UCSD-AML1 (cell line): ENCODE data around the gene CCDC28B.

Source experiments
- DNase-seq: peaks from one replicate; lab custom pipeline; 2025; ENCODE audit not compliant: unreplicated experiment; lab: John Stamatoyannopoulos, UW

The CCDC28B gene

DNA sequence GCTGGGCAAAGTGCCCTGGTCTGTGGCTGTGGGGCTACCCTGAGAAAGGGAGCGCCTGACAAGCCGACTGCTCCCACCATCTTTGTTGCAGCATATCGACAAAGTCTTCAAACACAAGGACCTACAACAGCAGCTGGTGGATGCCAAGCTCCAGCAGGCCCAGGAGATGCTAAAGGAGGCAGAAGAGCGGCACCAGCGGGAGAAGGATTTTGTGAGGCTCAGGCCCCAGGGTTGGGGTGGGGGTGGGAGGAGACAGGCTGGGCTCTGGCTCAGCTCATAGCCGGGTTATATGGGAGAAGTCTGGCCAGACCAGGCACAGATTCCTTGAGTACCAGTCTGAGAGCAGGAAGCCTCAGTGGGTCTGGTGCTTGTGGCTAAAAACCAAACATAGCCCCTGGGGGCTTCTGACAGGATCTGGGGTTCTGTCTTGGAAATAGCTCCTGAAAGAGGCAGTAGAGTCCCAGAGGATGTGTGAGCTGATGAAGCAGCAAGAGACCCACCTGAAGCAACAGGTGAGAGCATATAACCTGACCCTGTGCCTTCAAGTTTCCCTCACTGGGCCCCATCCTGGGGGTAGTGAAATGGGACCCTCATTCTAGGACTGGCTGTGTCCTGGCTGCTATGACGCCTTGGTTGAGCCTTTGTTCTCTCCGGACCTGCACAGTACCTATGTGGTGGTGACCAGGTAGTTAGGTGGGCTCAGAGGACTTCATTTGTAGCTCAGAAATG, 8.0 kb upstream of the CCDC28B start:
- DNase-seq = no peak

GRCh38 chr1:32194984-32195383, 5.4 kb upstream of the CCDC28B start:
- no peak for DNase-seq

DNA sequence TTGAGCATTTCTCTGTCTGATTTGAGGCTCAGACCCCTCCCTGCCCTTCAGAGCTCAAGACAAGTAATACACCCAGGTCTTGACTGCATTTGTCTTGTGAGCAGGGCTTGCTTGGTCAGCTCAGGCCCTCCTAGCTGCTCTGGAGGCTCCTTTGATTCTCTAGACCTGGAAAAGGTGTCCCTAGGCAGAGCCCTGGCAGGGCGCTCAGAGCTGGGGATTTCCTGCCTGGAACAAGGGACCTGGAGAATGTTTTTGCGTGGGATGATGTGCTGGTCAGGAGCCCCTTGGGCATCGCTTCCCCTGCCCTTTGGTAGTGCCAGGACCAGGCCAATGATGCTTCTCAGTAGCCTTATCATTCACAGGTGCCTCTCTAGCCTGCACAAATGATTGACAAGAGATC, 4.9 kb upstream of the CCDC28B start:
- DNase-seq = no peak

- no peak for DNase-seq
These were observed 4.2 kb upstream of the CCDC28B start for GRCh38 chr1:32195972-32196823.

DNA sequence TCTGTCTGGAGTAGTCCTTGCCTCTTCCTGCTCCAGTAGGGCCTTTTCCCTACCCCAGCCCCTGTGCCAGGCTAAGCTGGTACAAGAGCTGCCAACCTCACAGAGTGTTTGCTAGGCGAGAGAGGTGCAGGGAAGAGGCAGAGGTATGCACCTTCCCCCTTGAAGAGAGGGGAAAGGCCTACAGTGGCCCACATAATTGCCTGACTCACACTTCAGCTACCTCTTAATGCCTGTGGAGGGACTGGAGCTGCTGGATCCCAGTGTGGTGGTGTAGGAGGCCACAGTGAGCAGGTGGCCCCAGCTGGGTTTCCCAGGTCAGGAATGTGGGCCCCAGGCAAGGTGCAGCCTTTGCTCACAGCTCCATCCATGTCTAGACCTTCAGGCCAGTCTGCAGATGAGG, 3.3 kb upstream of the CCDC28B start:
- no peak for DNase-seq

DNA sequence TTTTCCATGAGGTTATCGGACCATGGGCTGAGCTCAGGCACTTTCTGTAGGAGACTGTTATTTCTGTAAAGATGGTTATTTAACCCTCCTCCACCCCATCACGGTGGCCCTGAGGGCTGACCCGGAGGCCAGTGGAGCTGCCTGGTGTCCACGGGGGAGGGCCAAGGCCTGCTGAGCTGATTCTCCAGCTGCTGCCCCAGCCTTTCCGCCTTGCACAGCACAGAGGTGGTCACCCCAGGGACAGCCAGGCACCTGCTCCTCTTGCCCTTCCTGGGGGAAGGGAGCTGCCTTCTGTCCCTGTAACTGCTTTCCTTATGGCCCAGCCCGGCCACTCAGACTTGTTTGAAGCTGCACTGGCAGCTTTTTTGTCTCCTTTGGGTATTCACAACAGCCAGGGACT, 2.6 kb upstream of the CCDC28B start:
- DNase-seq = no peak

DNA sequence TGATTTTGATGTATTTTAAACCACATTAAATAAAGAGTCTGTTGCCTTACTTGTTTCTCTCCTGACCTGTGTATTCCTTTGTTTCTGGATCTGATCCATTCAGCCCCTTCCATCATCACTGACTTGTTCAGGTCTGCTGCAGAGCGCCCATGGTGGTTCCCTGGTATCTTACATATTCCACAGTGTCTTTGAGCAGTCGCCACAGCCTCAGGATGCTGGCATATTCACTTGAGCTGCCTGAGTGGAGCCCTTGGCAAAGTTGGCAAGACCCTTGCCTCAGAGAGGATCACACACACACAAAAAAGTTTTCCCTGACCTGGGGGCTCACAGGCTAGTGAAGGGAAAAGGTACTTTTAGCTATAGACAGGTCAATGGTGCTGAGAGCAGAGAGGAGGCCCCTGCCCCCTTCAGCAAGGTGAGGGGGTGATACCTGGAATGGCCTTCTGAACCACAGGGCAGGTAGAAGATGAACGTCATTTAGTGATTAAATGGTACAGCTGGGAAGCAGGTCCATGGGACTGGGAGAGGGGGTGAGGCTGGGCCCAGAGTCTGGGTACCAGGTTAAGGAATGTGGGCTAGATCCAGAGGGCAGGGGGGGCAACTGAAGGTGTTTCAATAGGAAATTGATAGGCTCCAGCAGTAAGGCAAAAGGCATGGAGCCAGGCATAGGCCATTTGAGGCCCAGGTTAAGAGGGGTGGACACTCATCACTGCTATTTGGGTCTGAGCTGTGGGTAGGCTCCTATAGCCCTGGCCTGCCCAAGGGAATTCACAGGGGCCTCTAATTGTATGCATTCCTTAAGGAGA, 2.0 kb upstream of the CCDC28B start:
- DNase-seq = no peak

- DNase-seq = no peak
These were observed 1.2 kb upstream of the CCDC28B start for GRCh38 chr1:32199043-32199716.

GRCh38 chr1:32199717-32200072, 700 bp upstream of the CCDC28B start:
- no peak for DNase-seq

- DNase-seq = peak; percentile 76
These were observed 838 bp downstream of the CCDC28B start for GRCh38 chr1:32201011-32201855.

DNA sequence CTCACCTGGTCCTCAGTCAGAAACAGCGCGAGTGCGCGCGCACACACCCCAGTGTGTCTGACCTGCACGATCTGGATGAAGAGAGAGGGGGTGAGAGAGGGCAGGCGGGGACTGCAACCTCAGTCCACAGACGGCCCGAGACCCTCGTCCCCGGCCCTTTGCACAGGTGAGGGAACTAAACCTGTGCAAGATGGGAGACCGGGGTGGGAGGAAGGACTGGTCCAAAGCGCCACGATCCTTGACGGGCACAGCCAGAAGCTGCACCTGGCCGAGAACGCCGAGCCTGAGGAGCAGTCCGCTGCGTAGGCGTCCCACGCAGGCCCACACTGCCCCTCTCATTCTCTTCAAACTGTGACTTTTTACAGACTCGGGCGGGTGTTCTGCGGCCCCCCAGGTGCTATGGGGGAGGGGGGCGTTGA, 4.6 kb downstream of the CCDC28B start:
- DNase-seq = no peak

DNA sequence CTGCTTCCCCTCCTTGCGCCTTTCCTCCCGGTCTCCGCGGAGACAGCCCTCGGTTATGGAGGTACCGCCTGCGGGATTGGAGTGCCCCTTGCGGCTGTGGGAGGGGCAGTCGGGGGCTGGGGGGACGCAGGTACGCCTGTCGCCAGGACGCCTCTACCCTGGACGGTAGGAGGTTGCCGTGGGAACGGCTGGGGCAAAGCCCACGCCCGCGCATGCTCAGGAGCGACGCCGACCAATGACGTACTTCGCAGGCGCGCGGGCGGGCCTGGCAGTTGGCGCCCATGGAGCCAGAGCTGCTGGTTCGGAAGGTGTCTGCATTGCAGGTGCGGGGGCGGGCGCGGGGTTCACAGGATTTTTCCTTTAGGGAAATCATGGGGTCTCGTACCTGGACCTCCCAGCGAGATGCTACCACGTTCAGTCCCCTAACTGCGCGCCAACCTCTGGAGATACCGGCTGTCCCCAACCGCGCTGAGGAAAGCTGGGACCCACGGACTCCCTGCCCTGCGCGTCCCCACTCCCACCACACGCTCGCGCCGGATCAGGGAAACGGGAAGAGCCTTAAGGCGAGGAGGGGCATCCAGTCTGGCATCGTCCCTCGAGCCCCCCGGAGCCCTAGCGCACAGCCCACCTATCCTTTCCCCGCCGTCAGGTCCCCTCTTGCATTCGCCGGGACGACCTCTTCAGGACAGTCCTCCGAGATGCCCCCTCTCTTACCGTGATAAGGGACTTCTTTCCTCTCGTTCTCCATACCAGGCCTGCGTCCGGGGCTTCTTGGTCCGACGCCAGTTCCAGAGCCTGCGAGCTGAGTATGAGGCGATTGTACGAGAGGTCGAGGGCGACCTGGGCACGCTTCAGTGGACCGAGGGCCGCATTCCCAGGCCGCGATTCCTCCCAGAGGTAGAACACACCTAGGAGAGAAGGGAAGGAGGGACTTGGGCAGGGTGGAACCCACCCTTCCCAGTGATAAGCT, 5.3 kb downstream of the CCDC28B start, which contains the start of gene IQCC:
IQCC (plus strand) TSS at position 271 of the 970 bp plus-strand sequence; CDS start at position 282, 11 bp downstream.
- DNase-seq = peak; percentile 78

- no peak for DNase-seq
These were observed 8.1 kb downstream of the CCDC28B start for GRCh38 chr1:32208469-32208868.

DNA sequence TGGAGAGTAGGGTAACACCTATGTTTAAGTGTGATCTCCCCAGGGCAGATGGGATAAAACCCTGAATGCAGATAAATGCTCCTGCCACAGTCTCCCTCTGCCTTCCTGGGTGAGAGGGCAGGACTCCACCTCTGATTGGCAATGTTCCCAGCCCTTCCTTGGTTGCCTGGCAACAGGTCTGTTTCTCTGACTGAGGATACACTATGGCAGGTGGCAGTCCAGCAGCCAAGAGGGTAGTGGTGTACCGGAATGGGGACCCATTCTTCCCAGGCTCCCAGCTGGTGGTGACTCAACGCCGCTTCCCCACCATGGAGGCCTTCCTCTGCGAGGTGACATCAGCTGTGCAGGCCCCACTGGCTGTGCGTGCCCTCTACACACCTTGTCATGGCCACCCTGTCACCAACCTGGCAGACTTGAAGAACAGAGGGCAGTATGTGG, 8.5 kb downstream of the CCDC28B start, which contains the start of gene DCDC2B:
DCDC2B (plus strand) TSS at position 199 of the 438 bp plus-strand sequence; CDS start at position 204, 5 bp downstream.
- no peak for DNase-seq

GRCh38 chr1:32215629-32216480, 15.5 kb downstream of the CCDC28B start:
- DNase-seq = peak; percentile 64

DNA sequence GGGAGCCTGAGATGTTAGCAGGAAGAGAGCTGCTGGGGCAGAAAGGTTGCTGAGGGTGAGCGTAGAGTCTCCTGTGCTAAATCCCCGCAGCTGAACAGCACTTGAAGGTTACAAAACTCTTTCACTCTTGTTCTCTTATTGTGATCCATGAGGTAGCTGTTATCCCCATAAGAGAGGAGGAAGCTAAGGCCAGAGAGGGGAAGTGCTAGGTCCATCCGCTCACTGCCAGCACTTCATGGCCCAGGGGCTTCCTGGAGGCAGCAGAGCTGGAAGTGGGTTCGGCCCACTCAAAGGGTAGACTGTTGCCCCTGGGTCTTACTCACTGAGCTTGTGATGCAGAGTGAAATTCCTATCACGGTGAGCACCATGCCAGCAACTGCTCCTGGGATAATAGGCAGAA, 16.2 kb downstream of the CCDC28B start:
- no peak for DNase-seq

- DNase-seq = no peak
These were observed 18.6 kb downstream of the CCDC28B start for GRCh38 chr1:32219022-32219421.
